Measurements from ENCODE around the gene UNC119. TPM values are rescaled to one million over a fixed set of nuclear protein-coding genes. Genes with fewer than 3 reads are reported as not detected.

The UNC119 gene
- total RNA-seq, 1 experiment from 2014 or later: 44.7 TPM

DNA sequence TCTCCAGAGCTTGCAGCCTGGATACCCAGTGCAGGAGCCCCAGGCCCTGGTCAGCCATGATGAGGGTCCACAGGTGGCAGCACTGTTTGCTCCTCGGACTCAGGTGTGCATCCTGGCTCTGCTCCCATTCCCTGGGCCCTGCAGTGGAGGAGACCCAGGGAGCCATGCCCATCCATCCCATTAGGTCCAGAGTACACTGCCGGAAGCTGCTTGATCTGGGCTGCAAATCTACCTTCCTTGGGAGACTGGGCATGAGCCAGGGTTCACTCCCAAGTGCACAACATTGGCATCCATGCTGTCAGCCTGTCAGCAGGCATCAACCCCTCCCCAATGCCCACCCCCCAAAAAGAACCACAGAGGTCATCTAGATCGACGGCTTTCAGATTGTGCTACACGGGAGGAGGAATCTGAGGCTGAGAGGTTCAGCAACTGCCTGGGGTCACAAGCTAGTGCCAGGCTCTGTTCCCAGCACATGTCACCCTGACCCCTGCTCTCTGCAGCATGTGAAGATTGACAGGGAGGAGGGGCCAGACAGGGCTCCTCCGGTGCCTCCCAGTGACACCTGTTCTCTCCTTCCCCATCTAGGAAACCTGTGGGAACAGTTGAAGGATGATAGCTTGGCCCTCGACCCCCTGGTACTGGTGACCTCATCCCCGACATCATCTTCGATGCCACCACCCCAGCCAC is 15.7 kb downstream of the UNC119 start:
- Histone ChIP-seq H3K27me3 (ENCODE audit: control insufficient read depth, insufficient read depth, low read length) (no peaks in the 10 kb centered on the region), H3K36me3 (ENCODE audit: control insufficient read depth, insufficient read depth, low read length) (no peaks in the 10 kb centered on the region), H3K4me1 (ENCODE audit: control insufficient read depth, insufficient read depth, low read length) (no peaks in the 10 kb centered on the region), H3K4me3 (ENCODE audit: low read depth in 2 of 2, low read length in 2 of 2) (no peak overlapping the region), H3K27ac (ENCODE audit: low read length) (no peak overlapping the region), H3K9me3 (ENCODE audit: control insufficient read depth, insufficient read depth, low read depth, low read length) (no peaks in the 10 kb centered on the region)
- DNase-seq (ENCODE audit: low read depth, low spot score) (no peak), ATAC-seq (no peak)
- TF ChIP-seq SIN3A (IDR thresholded peaks at IDR 0.05; ENCODE audit: borderline replicate concordance, insufficient read depth, low read depth, low read length): no peak
- TF ChIP-seq POLR2AphosphoS5 (IDR thresholded peaks at IDR 0.05; ENCODE audit: low read depth, low read length): no peak
- no peak for TF ChIP-seq CTCF (IDR thresholded peaks at IDR 0.05)
- no peak for TF ChIP-seq REST (IDR thresholded peaks at IDR 0.05; ENCODE audit: insufficient read depth in 1 of 2, low read depth in 2 of 2, low read length in 1 of 2)
- no peak for TF ChIP-seq TCF7L2 (IDR thresholded peaks at IDR 0.05; ENCODE audit: low read depth, low read length)
- no TSS peak for BruUV-seq (replicated peaks)
- intact Hi-C loops (cut with micrococcal nuclease; ENCODE audit: unreplicated experiment) (no loop called here), in situ Hi-C loops (cut with HindIII; ENCODE audit: low pct_unique_long_range_greater_than_20kb, low sequenced_read_pairs) (no loop called here)
- ChIA-PET POLR2A (interaction anchor here (0.6 kb wide), 1 partner anchor 38 kb away, joined by 9 read pairs; no protein-coding TSS in a partner anchor), CTCF (interaction anchor here (0.6 kb wide), 2 partner anchors 10 to 214 kb away, joined by 3 to 5 read pairs; no protein-coding TSS in a partner anchor)

- in situ Hi-C loops (cut with HindIII; ENCODE audit: low pct_unique_long_range_greater_than_20kb, low sequenced_read_pairs): no loop called here
Measured at GRCh38 chr17:28534740-28535375, 17.6 kb downstream of the UNC119 start.

More at GRCh38 chr17:28534740-28535375, 17.6 kb downstream of the UNC119 start:
- no peak for ATAC-seq
- Histone ChIP-seq H3K4me1 (ENCODE audit: control insufficient read depth, insufficient read depth, low read length) (no peaks in the 10 kb centered on the region), H3K9me3 (ENCODE audit: control insufficient read depth, insufficient read depth, low read depth, low read length) (no peaks in the 10 kb centered on the region), H3K27me3 (ENCODE audit: control insufficient read depth, insufficient read depth, low read length) (no peaks in the 10 kb centered on the region; the same call in 1 of the 2 replicates), H3K27ac (ENCODE audit: low read length) (no peak overlapping the region), H3K36me3 (ENCODE audit: control insufficient read depth, insufficient read depth, low read length) (no peaks in the 10 kb centered on the region), H3K4me3 (ENCODE audit: low read depth in 2 of 2, low read length in 2 of 2) (no peak overlapping the region)
- DNase-seq (ENCODE audit: low read depth, low spot score): no peak
- POLR2A ChIA-PET: interaction anchor here (0.5 to 0.7 kb wide), 3 partner anchors 40 to 278 kb away, joined by 5 to 12 read pairs (median 6); partner anchors contain the start of gene SARM1
- no peak for TF ChIP-seq POLR2AphosphoS5 (IDR thresholded peaks at IDR 0.05; ENCODE audit: low read depth, low read length)
- no peak for TF ChIP-seq TCF7L2 (IDR thresholded peaks at IDR 0.05; ENCODE audit: low read depth, low read length)
- BruUV-seq (replicated peaks): no TSS peak
- intact Hi-C loops (cut with micrococcal nuclease; ENCODE audit: unreplicated experiment): no loop called here
- CTCF ChIA-PET: no interaction called here
